Erythroblast (primary cell): ENCODE data around the gene URB2.

ENCODE experiments used
- GATA1 ChIP-seq: IDR thresholded peaks from 2 replicates; pipeline ENCODE4 v1.6.1; 2011; ENCODE audit warnings: low read depth, mild to moderate bottlenecking, control low read depth, low read length, moderate library complexity
- POLR2A ChIP-seq: IDR thresholded peaks from 2 replicates; pipeline ENCODE4 v1.6.1; 2011; ENCODE audit warnings: mild to moderate bottlenecking, low read length

DNA sequence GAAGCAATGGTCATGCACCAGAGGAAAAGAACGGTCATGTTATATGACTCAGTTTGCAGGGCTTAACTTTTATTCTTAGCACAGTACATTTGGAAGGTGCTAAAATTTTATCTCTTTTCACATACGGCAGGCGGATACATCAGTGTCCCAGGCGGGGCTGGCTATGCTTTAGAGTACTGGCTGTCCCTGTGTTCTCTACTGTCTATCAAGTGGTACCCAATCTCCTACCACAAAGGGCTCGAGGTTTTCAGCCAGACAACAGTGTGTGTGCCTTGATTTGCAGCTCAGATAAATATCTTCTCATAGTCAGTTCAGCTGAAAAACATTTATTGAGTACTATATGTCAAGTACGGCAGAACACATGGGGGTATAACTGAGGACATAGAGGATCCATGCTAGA, 65.3 kb downstream of the URB2 start:
- no peak for TF ChIP-seq POLR2A
- no peak for TF ChIP-seq GATA1
